Effector memory CD4-positive, alpha-beta T cell (primary cell): ENCODE data around the gene FBLN1.

ENCODE experiments used
- DNase-seq, 3 donors: peaks; one replicate each; pipeline ENCODE4 v3.0.0-alpha.2; 2020
- H3K27ac ChIP-seq: 2 replicates; pipeline ENCODE4 v1.7.0; 2013; ENCODE audit warnings: mild to moderate bottlenecking, low read length, moderate library complexity; ENCODE audit not compliant: insufficient read depth, poor library complexity, severe bottlenecking
- H3K27me3 ChIP-seq: replicated peaks from 2 replicates; pipeline ENCODE4 v1.7.0; 2013; ENCODE audit warnings: mild to moderate bottlenecking, low read length; ENCODE audit not compliant: insufficient read depth, control insufficient read depth, poor library complexity, severe bottlenecking
- H3K36me3 ChIP-seq: 2 replicates; pipeline ENCODE4 v1.7.0; 2013; ENCODE audit warnings: mild to moderate bottlenecking, low read length, moderate library complexity; ENCODE audit not compliant: control insufficient read depth, insufficient read depth
- H3K4me1 ChIP-seq: 2 replicates; pipeline ENCODE4 v1.7.0; 2013; ENCODE audit warnings: low read length, mild to moderate bottlenecking; ENCODE audit not compliant: control insufficient read depth, insufficient read depth, poor library complexity, severe bottlenecking
- H3K4me3 ChIP-seq: 2 replicates; pipeline ENCODE4 v1.7.0; 2013; ENCODE audit warnings: low read length, low read depth, mild to moderate bottlenecking; ENCODE audit not compliant: insufficient read depth, poor library complexity, severe bottlenecking
- H3K9me3 ChIP-seq: 2 replicates; pipeline ENCODE4 v1.7.0; 2013; ENCODE audit warnings: mild to moderate bottlenecking, low read length, moderate library complexity; ENCODE audit not compliant: control insufficient read depth

The FBLN1 gene

DNA sequence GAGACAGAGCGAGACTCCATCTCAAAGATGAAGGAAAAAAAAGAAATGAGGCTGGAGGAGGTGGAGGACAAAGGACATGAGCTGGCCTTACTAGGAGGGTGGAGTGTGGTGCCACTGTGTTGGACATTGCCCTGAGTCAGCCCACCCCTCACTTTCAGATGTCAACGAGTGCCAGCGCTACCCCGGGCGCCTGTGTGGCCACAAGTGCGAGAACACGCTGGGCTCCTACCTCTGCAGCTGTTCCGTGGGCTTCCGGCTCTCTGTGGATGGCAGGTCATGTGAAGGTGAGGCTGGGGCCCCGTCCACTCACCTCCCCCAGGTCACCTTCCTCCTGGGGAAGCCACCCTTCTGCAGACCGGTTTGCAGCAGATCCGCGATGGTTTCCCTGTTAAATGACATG, 40.6 kb downstream of the FBLN1 start:
- Histone ChIP-seq H3K27me3 (no peaks in the 10 kb centered on the region), H3K36me3 (no peaks in the 10 kb centered on the region), H3K4me3 (no peak overlapping the region), H3K4me1 (no peaks in the 10 kb centered on the region), H3K9me3 (no peaks in the 10 kb centered on the region), H3K27ac (no peak overlapping the region)
- DNase-seq = no peak

GRCh38 chr22:45544588-45545170, 42.0 kb downstream of the FBLN1 start:
- Histone ChIP-seq H3K4me1 (no peaks in the 10 kb centered on the region), H3K36me3 (no peaks in the 10 kb centered on the region), H3K4me3 (no peak overlapping the region), H3K27ac (no peak overlapping the region), H3K27me3 (no peaks in the 10 kb centered on the region), H3K9me3 (no peaks in the 10 kb centered on the region)
- no peak for DNase-seq

DNA sequence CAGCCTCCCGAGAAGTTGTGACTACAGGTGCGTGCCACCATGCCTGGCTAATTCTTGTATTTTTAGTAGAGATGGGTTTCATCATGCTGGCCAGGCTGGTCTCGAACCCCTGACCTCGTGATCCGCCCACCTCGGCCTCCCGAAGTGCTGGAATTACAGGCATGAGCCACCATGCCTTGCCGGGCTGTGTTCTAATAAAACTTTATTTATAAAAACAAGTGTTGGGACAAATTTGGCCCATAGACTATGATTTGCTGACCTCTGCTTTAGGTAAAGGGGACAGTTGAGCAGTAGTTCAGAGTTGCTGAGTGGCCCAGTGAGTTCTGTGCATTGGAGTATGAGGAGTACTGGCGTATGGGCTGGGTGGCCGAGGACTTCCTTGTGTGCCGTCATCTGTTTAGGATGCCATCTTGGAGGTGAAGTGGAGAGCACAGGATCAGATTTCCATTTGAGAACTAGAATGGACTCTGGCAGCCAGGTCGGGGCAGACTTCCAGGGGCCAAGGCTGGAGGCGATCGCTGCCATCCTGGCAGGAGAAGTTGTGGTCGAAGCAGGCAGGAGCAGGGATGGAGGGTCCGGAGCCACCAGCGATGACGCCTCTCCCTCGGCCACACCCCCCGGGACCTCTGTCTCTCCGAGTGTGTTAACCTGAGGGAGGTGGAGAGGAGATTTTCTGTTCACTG, 43.8 kb downstream of the FBLN1 start:
- Histone ChIP-seq H3K4me3 (no peak overlapping the region), H3K27ac (no peak overlapping the region), H3K4me1 (no peaks in the 10 kb centered on the region), H3K27me3 (no peaks in the 10 kb centered on the region), H3K36me3 (no peaks in the 10 kb centered on the region), H3K9me3 (no peaks in the 10 kb centered on the region)
- DNase-seq = no peak

GRCh38 chr22:45547016-45547345, 44.3 kb downstream of the FBLN1 start:
- no peak for DNase-seq
- Histone ChIP-seq H3K36me3 (no peaks in the 10 kb centered on the region), H3K4me3 (no peak overlapping the region), H3K4me1 (no peaks in the 10 kb centered on the region), H3K9me3 (no peaks in the 10 kb centered on the region), H3K27me3 (no peaks in the 10 kb centered on the region), H3K27ac (no peak overlapping the region)

- H3K4me3 ChIP-seq = no peak overlapping the region
- H3K27me3 ChIP-seq = no peaks in the 10 kb centered on the region
- no peaks in the 10 kb centered on the region for H3K36me3 ChIP-seq
- H3K9me3 ChIP-seq = no peaks in the 10 kb centered on the region
- DNase-seq = no peak
- H3K4me1 ChIP-seq = no peaks in the 10 kb centered on the region
- H3K27ac ChIP-seq = no peak overlapping the region
These were observed 45.0 kb downstream of the FBLN1 start for GRCh38 chr22:45547731-45548130.

GRCh38 chr22:45548247-45548840, 45.7 kb downstream of the FBLN1 start:
- Histone ChIP-seq H3K4me1 (no peaks in the 10 kb centered on the region), H3K27me3 (no peaks in the 10 kb centered on the region), H3K36me3 (no peaks in the 10 kb centered on the region), H3K27ac (no peak overlapping the region), H3K4me3 (no peak overlapping the region), H3K9me3 (no peaks in the 10 kb centered on the region)
- no peak for DNase-seq

GRCh38 chr22:45548991-45549761, 46.5 kb downstream of the FBLN1 start:
- H3K27me3 ChIP-seq = no peaks in the 10 kb centered on the region
- H3K4me1 ChIP-seq = no peaks in the 10 kb centered on the region
- DNase-seq = no peak
- no peak overlapping the region for H3K27ac ChIP-seq
- H3K4me3 ChIP-seq = no peak overlapping the region
- no peaks in the 10 kb centered on the region for H3K36me3 ChIP-seq
- no peaks in the 10 kb centered on the region for H3K9me3 ChIP-seq

GRCh38 chr22:45549762-45550378, 47.2 kb downstream of the FBLN1 start:
- H3K27me3 ChIP-seq = no peaks in the 10 kb centered on the region
- H3K4me1 ChIP-seq = no peaks in the 10 kb centered on the region
- DNase-seq = no peak
- no peaks in the 10 kb centered on the region for H3K36me3 ChIP-seq
- no peak overlapping the region for H3K27ac ChIP-seq
- H3K9me3 ChIP-seq = no peaks in the 10 kb centered on the region
- H3K4me3 ChIP-seq = no peak overlapping the region

GRCh38 chr22:45550416-45550815, 47.7 kb downstream of the FBLN1 start:
- H3K36me3 ChIP-seq = no peaks in the 10 kb centered on the region
- H3K9me3 ChIP-seq = no peaks in the 10 kb centered on the region
- no peak for DNase-seq
- no peaks in the 10 kb centered on the region for H3K27me3 ChIP-seq
- H3K4me3 ChIP-seq = no peak overlapping the region
- H3K27ac ChIP-seq = no peak overlapping the region
- H3K4me1 ChIP-seq = no peaks in the 10 kb centered on the region

DNA sequence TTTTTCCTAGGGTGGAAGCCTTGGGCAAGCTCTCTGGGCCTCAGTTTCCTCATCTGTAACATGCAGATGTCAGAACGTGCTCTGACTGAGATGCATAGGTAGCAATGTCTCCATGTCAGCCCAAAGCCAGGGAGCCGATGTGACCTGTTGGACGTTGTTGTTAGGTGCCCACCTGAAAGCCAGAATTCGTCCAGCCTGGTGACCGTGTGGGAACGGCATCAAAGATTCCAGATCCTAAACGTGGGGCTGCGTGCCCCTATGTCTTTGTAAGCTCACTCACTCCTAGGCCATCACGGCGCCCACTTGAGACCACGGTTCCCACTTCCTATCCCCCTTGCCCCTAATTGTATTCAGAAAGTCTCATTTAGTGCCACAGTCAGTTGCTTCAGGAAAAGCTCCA, 48.2 kb downstream of the FBLN1 start:
- no peak overlapping the region for H3K27ac ChIP-seq
- no peak overlapping the region for H3K4me3 ChIP-seq
- H3K36me3 ChIP-seq = no peaks in the 10 kb centered on the region

More for the DNA sequence above, 48.2 kb downstream of the FBLN1 start:
- no peak for DNase-seq
- Histone ChIP-seq H3K9me3 (no peaks in the 10 kb centered on the region), H3K27me3 (no peaks in the 10 kb centered on the region), H3K4me1 (no peaks in the 10 kb centered on the region)
